Stomach (tissue), 9 donors: Measurements from ENCODE around the gene TOP3B. TPM values are rescaled to one million over a fixed set of nuclear protein-coding genes. Genes with fewer than 3 reads are reported as not detected.

Source experiments
- DNase-seq, 2 donors: peaks; one replicate each; pipeline versions ENCODE4 v3.0.0 to v3.0.0-alpha.2; 2013 to 2019
- H3K27ac ChIP-seq, 5 donors: fragments of 200-600 bp in 4 of 5; sonication (generic) in 4 of 5; one replicate each; pipeline ENCODE4 v1.5.1; 2013 to 2019; ENCODE audit warnings: mild to moderate bottlenecking in 1 of 5, moderate library complexity in 1 of 5
- H3K27me3 ChIP-seq, 3 donors: fragments of 200-600 bp; sonication (generic); one replicate each; pipeline ENCODE4 v1.5.1; 2017 to 2019; ENCODE audit warnings: mixed run types in 1 of 3
- H3K36me3 ChIP-seq, 4 donors: fragments of 200-600 bp; sonication (generic); 1 replicate in 3 of 4; 2 replicates in 1 of 4; pipeline ENCODE4 v1.5.1; 2016 to 2019
- H3K4me1 ChIP-seq, 4 donors: fragments of 200-600 bp; sonication (generic); one replicate each; pipeline ENCODE4 v1.5.1; 2016 to 2019
- H3K4me3 ChIP-seq, 4 donors: fragments of 200-600 bp; sonication (generic) in 3 of 4; one replicate each; pipeline ENCODE4 v1.5.1; 2016 to 2019; ENCODE audit warnings: mild to moderate bottlenecking in 1 of 4
- H3K9me3 ChIP-seq, 4 donors: fragments of 200-600 bp; sonication (generic); one replicate each; pipeline ENCODE4 v1.5.1; 2016 to 2019
- EP300 ChIP-seq: sonication (generic); formaldehyde crosslinking; IDR thresholded peaks from one replicate; pipeline ENCODE4 v1.6.1; 2017; ENCODE audit warnings: antibody characterized with exemption
- POLR2A ChIP-seq, 4 donors: fragments of 450-650 bp; IDR thresholded peaks; one replicate each; pipeline ENCODE4 v1.6.1; 2016; ENCODE audit warnings: antibody characterized with exemption in 4 of 4, control low read depth in 2 of 4, mild to moderate bottlenecking in 1 of 4, moderate library complexity in 1 of 4
- POLR2AphosphoS5 ChIP-seq, 3 donors: sonication (generic); formaldehyde crosslinking; IDR thresholded peaks; one replicate each; pipeline ENCODE4 v1.6.1; 2016; ENCODE audit warnings: antibody characterized with exemption in 3 of 3
- WGBS, 5 donors: extraction: QIAGEN DNeasy Blood & Tissue Kit in 3 of 5; methylation state at CpG; one replicate each; pipeline versions ENCODE4 v1.1.5 to v1.1.7; 2013 to 2018; 5-methylcytosine and 5-hydroxymethylcytosine counted together
- intact Hi-C: fragments of 100-400 bp; cut with DNase I; formaldehyde crosslinking; loops from one replicate; pipeline ENCODE4 v1.15.1; 2023; ENCODE audit warnings: low total_unique reads
- polyA plus RNA-seq, 3 donors: library from polyadenylated mRNA; stranded (reverse); fragments of 200-250 nt; gene quantifications; one replicate each; pipeline ENCODE4 v1.2.3, GENCODE V29; 2013
- total RNA-seq, 5 donors: library from RNA; depleted of rRNA; stranded (reverse); fragments of >200 nt; gene quantifications; one replicate each; pipeline versions ENCODE4 v1.1.0 to v1.2.3, GENCODE V29; 2014 to 2016
- TF ChIP-seq, protein P1 (sequence below), 7 experiments: fragments of 450-650 bp in 4 of 7; fragments of 200-600 bp in 3 of 7; sonication (generic) in 3 of 7; IDR thresholded peaks; one replicate each; pipeline ENCODE4 v1.5.1; 2016 to 2019; ENCODE audit warnings: antibody characterized with exemption in 7 of 7, control low read depth in 2 of 7, mild to moderate bottlenecking in 1 of 7
- donor health status: healthy with polysubstance abuse.
- donor health status: Bipolar disorder and iron deficiency.
- donor health status: healthy.

TOP3B gene
- total and polyA plus RNA-seq, 8 donors: 3.8 to 509 (median 25.6) TPM

DNA sequence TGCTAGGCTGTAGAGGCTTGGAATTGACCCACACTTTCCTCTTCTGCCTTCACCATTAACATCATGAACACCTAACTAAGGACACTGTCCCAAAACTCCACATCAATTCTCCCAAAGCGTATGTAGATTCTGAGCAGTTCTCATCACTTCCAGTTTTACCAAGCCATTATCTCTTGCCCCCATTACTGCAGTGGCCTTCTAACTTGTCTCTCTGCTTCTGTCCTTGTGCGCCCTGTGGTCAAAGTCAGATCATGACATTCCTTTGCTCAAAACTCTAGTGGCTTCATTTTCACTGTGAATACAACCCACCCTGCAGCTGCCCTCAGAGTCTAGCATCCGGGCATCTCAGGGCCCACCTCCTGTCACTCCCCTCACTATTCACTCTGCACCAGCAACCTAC, 13.1 kb upstream of the TOP3B start:
- no peak overlapping the region for H3K27ac ChIP-seq
- H3K4me3 ChIP-seq: no peak overlapping the region
- DNase-seq: no peak
- no peaks in the 10 kb centered on the region for H3K36me3 ChIP-seq
- no peaks in the 10 kb centered on the region for H3K9me3 ChIP-seq
- intact Hi-C loops: no loop called here
- H3K4me1 ChIP-seq: no peaks in the 10 kb centered on the region
- H3K27me3 ChIP-seq: peaks cover 0 to 5% (median 0%) of the 10 kb centered on the region in 3 donors
- 86 to 94% (median 94%) methylated on average over 3 of the region's 3 CpGs for WGBS, 5 donors
- TF ChIP-seq POLR2A (IDR thresholded peaks at IDR 0.05) (no peak), EP300 (no peak), POLR2AphosphoS5 (IDR thresholded peaks at IDR 0.05) (no peak)
- TF ChIP-seq, protein P1, sequence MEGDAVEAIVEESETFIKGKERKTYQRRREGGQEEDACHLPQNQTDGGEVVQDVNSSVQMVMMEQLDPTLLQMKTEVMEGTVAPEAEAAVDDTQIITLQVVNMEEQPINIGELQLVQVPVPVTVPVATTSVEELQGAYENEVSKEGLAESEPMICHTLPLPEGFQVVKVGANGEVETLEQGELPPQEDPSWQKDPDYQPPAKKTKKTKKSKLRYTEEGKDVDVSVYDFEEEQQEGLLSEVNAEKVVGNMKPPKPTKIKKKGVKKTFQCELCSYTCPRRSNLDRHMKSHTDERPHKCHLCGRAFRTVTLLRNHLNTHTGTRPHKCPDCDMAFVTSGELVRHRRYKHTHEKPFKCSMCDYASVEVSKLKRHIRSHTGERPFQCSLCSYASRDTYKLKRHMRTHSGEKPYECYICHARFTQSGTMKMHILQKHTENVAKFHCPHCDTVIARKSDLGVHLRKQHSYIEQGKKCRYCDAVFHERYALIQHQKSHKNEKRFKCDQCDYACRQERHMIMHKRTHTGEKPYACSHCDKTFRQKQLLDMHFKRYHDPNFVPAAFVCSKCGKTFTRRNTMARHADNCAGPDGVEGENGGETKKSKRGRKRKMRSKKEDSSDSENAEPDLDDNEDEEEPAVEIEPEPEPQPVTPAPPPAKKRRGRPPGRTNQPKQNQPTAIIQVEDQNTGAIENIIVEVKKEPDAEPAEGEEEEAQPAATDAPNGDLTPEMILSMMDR (IDR thresholded peaks at IDR 0.05): no peak

DNA sequence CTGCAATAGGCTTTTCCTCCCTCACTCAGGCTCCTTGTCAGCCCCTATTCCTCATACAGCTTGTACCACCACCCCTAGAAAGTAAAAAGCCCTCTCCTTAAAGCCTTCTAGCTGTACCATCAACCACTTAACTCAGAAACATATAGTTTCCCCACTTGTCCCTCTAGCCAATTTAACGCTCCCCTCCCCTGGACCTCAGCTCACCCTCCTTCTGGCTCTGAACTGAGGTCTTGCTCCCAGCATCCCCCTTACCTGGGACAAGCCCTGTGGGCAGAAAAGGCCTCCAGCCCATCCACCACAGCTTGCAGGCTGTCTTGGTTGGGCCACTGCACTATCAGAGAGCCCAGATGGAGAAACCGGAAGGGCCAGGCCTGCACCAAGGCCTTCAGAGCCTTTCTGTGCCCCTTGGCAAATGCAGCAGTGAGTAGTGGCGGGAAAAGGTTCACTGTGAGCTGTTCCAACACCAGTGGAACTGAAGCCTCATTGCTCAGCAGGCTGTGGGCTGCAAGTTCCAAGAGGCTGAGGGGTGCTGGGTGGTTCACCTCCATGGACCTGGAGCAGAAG, 12.4 kb upstream of the TOP3B start:
- DNase-seq: no peak
- WGBS, 5 donors: 85 to 93% (median 90%) methylated on average over 2 to 3 of the region's 3 CpGs
- no peaks in the 10 kb centered on the region for H3K36me3 ChIP-seq
- peaks cover 0 to 5% (median 0%) of the 10 kb centered on the region in 3 donors for H3K27me3 ChIP-seq
- intact Hi-C loops: no loop called here
- no peaks in the 10 kb centered on the region for H3K4me1 ChIP-seq
- no peak overlapping the region for H3K4me3 ChIP-seq
- no peak overlapping the region for H3K27ac ChIP-seq
- H3K9me3 ChIP-seq: no peaks in the 10 kb centered on the region
- TF ChIP-seq POLR2AphosphoS5 (IDR thresholded peaks at IDR 0.05) (no peak), EP300 (no peak), POLR2A (IDR thresholded peaks at IDR 0.05) (no peak)
- TF ChIP-seq, protein P1 (IDR thresholded peaks at IDR 0.05): no peak

DNA sequence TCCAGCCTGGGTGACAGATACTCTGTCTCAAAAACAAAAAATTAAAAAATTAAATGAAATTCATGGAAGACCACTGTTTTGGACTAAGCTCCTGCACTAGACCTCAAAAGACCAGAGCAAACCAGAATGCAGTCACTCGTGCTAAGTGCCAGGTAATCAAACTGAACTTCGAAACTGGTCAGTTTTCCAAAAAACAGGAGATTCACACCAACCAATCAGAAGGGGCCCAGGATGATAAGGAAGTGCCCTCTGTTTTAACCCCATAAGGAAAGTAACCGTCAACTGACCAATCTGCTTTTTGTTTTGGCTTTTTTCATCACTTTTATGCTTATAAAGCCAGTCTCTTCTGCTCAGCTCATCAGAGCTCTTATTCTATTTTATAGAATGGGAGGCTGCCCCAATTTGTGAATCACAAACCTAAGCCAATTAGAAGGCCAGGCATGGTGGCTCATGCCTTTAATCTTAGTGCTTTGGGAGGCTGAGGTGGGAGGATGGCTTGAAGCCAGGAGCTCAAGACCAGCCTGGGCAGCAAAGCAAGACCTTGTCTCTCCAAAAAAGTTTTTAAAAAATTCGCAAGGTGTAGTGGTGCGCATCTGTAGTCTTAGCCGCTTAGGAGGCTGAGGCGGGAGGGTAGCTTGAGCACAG, 10.1 kb upstream of the TOP3B start:
- H3K27ac ChIP-seq: no peak overlapping the region
- intact Hi-C loops: no loop called here
- H3K9me3 ChIP-seq: no peaks in the 10 kb centered on the region
- TF ChIP-seq POLR2A (IDR thresholded peaks at IDR 0.05): no peak
- H3K27me3 ChIP-seq: peaks cover 0 to 8% (median 0%) of the 10 kb centered on the region in 3 donors
- 73 to 75% (median 73%) methylated on average over 7 of the region's 7 CpGs for WGBS, 5 donors
- DNase-seq: no peak
- H3K36me3 ChIP-seq: no peaks in the 10 kb centered on the region
- no peak overlapping the region for H3K4me3 ChIP-seq
- H3K4me1 ChIP-seq: no peaks in the 10 kb centered on the region

DNA sequence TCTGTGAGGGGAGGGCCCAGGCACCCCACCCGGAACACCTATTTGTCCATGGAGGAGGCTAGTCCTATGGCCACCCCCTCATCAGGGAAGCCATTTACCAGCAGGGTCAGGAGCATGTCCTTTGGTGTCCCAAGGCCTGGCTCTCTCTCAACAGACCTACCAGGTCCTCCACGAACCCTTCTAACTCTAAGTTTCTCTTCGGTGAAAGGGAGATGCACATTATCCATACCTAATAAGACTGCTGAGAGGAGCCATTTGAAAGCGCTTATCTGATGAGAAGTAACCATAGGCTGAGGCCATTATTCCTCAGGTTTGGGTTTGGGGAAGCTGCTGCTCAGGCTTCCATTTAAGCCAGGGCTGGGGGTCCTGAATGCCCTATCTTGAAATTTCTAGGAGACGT, 9.2 kb upstream of the TOP3B start:
- DNase-seq: no peak
- 87 to 93% (median 92%) methylated on average over 4 to 5 of the region's 5 CpGs for WGBS, 5 donors
- TF ChIP-seq POLR2A (IDR thresholded peaks at IDR 0.05): no peak
- TF ChIP-seq, protein P1 (IDR thresholded peaks at IDR 0.05): no peak
- TF ChIP-seq POLR2AphosphoS5 (IDR thresholded peaks at IDR 0.05): no peak
- Histone ChIP-seq H3K36me3 (no peaks in the 10 kb centered on the region), H3K4me3 (no peak overlapping the region), H3K9me3 (no peaks in the 10 kb centered on the region), H3K4me1 (no peaks in the 10 kb centered on the region), H3K27me3 (peaks cover 0 to 8% (median 0%) of the 10 kb centered on the region in 3 donors), H3K27ac (no peak overlapping the region)
- intact Hi-C loops: no loop called here

DNA sequence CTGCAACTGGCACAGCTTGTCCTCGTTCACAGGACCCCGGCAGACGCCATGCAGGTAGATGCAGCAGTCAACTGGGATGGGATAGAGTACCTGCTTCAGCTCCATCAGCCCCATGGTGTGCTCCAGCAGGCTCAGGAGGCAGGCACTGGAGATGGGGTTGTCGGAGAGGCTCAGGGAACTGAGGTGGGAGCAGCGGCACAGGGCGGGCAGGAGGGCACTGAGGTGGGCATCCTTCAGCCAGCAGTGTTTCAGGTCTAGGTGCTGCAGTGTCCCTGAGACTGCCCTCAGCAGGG, 8.7 kb upstream of the TOP3B start:
- intact Hi-C loops: no loop called here
- peaks cover 0 to 8% (median 0%) of the 10 kb centered on the region in 3 donors for H3K27me3 ChIP-seq
- H3K27ac ChIP-seq: no peak overlapping the region
- no peak for DNase-seq
- 75 to 85% (median 83%) methylated on average over 6 of the region's 6 CpGs for WGBS, 5 donors
- no peaks in the 10 kb centered on the region for H3K36me3 ChIP-seq
- no peak overlapping the region for H3K4me3 ChIP-seq
- H3K4me1 ChIP-seq: no peaks in the 10 kb centered on the region
- TF ChIP-seq EP300: no peak
- no peak for TF ChIP-seq POLR2AphosphoS5 (IDR thresholded peaks at IDR 0.05)
- TF ChIP-seq POLR2A (IDR thresholded peaks at IDR 0.05): no peak
- TF ChIP-seq, protein P1 (IDR thresholded peaks at IDR 0.05): no peak
- H3K9me3 ChIP-seq: no peaks in the 10 kb centered on the region
